ENCODE results near the gene XRCC5.

XRCC5 gene

GRCh38 chr2:216149741-216150140, 40.6 kb downstream of the XRCC5 start:
- no peak for TF ChIP-seq CTCF (IDR thresholded peaks at IDR 0.05)

- no peak for TF ChIP-seq CTCF (IDR thresholded peaks at IDR 0.05)
These were observed 42.3 kb downstream of the XRCC5 start for GRCh38 chr2:216151313-216152025.

- TF ChIP-seq CTCF (IDR thresholded peaks at IDR 0.05) = no peak
These were observed 46.8 kb downstream of the XRCC5 start for GRCh38 chr2:216155954-216156353.

- TF ChIP-seq CTCF (IDR thresholded peaks at IDR 0.05) = no peak
These were observed 47.7 kb downstream of the XRCC5 start for GRCh38 chr2:216156822-216157221.

- no peak for TF ChIP-seq CTCF (IDR thresholded peaks at IDR 0.05)
These were observed 50.0 kb downstream of the XRCC5 start for GRCh38 chr2:216159144-216159543.

- no peak for TF ChIP-seq CTCF (IDR thresholded peaks at IDR 0.05)
These were observed 50.5 kb downstream of the XRCC5 start for GRCh38 chr2:216159646-216160045.

GRCh38 chr2:216160786-216161185, 51.6 kb downstream of the XRCC5 start:
- TF ChIP-seq CTCF (IDR thresholded peaks at IDR 0.05) = no peak

GRCh38 chr2:216161967-216162366, 52.8 kb downstream of the XRCC5 start:
- TF ChIP-seq CTCF (IDR thresholded peaks at IDR 0.05) = no peak

Data from LNCAP (cell line).